Lower leg skin (tissue), 3 donors: Measurements from ENCODE around the gene SMIM3.

Experiments
- POLR2A ChIP-seq, 2 donors: fragments of 450-650 bp; IDR thresholded peaks; one replicate each; pipeline ENCODE4 v1.6.1; 2016 to 2017; ENCODE audit warnings: antibody characterized with exemption in 2 of 2, mild to moderate bottlenecking in 1 of 2, moderate library complexity in 1 of 2
- TF ChIP-seq, protein P1 (sequence below), 3 donors: fragments of 450-650 bp; IDR thresholded peaks; one replicate each; pipeline ENCODE4 v1.5.1; 2016; ENCODE audit warnings: antibody characterized with exemption in 3 of 3, mild to moderate bottlenecking in 3 of 3, moderate library complexity in 2 of 3

DNA sequence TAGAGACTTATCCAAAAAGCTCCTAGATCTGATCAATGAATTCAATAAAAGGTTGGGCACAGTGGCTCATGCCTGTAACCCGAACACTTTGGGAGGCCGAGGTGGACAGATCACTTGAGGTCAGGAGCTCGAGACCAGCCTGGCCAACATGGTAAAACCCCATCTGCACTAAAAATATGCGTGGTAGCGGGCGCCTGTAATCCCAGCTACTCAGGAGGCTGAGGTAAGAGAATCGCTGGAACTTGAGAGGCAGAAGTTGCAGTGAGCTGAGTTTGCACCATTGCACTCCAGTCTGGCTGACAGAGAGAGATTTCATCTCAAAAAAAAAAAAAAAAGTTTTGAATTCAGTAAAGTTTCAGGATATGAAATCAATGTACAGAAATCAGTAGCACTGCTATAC, 39.7 kb upstream of the SMIM3 start:
- TF ChIP-seq POLR2A (IDR thresholded peaks at IDR 0.05) = no peak
- TF ChIP-seq, protein P1, sequence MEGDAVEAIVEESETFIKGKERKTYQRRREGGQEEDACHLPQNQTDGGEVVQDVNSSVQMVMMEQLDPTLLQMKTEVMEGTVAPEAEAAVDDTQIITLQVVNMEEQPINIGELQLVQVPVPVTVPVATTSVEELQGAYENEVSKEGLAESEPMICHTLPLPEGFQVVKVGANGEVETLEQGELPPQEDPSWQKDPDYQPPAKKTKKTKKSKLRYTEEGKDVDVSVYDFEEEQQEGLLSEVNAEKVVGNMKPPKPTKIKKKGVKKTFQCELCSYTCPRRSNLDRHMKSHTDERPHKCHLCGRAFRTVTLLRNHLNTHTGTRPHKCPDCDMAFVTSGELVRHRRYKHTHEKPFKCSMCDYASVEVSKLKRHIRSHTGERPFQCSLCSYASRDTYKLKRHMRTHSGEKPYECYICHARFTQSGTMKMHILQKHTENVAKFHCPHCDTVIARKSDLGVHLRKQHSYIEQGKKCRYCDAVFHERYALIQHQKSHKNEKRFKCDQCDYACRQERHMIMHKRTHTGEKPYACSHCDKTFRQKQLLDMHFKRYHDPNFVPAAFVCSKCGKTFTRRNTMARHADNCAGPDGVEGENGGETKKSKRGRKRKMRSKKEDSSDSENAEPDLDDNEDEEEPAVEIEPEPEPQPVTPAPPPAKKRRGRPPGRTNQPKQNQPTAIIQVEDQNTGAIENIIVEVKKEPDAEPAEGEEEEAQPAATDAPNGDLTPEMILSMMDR (IDR thresholded peaks at IDR 0.05) = no peak
